Pulmonary artery endothelial cell (primary cell): ENCODE results near the gene MECR. TPM values are rescaled to one million over a fixed set of nuclear protein-coding genes. Genes with fewer than 3 reads are reported as not detected.
"Not testable (repeated sequence)": the region's sequence is repeated elsewhere in the genome, so short reads cannot be mapped to it uniquely, and the experiment has no call there.

Source experiments
- DNase-seq: peaks from one replicate; pipeline ENCODE4 v3.0.0-alpha.2; 2011; ENCODE audit warnings: low read depth, low spot score
- total RNA-seq: library from RNA; depleted of rRNA; stranded (reverse); fragments of >200 nt; gene quantifications from 2 replicates; pipeline ENCODE4 v1.2.3, GENCODE V29; 2014

Gene MECR
- total RNA-seq, 1 donor from 2014 or later: 28.1 TPM

DNA sequence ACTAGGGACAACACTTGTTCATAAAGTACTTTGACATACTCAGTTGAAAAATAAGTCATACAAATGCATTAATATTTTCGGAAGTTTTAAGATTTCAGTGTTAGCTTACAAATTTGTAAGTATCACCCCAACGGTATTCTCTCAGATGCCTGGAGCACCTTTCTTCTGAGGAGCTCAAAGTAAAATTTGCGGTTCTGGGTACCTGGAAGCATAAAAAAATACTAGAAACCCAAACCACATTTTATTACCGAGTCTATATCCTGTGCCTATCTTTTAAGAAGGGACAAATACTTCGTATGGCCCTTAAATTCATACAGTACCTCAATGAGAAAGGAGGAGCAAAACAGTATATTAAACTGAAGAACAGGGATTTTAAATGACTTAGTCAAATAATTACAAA is 59.2 kb downstream of the MECR start:
- no peak for DNase-seq

DNA sequence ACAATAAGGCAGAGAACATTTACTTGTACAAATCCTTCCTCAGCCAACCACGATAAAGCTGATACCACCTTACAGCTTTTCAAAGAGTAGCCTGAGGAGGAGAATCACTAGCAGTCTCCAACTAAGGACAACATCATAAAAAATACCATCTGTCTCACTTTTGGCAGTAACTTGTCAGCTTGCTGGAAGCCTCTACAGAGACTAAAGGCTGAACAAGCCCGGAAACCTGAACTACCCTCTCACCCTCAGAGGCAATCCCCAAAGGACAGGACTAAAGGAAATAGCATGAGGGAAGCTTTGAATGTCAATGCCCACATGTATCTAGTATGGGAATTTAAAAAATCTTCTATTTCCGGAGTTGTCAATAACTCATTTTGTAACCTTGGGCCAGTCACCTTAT is 59.6 kb downstream of the MECR start:
- DNase-seq: no peak

DNA sequence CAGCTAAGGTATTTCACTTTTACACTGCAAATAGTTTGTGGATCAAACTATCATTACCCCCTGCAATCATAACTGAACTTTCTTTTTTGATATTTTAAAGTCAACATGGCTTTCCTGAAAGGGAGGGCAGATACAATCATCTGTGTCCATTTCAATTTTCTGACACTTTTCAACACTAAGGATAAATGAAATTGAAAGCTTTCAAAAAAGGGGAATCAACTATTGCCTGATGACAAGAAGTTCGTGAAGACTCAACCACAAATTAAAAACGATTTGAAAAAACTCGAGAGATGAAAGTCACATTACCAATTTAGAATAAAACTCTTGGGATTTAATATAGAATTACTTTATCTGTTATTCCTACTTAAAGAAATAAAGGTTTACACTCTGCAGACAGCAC is 60.8 kb downstream of the MECR start:
- DNase-seq: no peak

DNA sequence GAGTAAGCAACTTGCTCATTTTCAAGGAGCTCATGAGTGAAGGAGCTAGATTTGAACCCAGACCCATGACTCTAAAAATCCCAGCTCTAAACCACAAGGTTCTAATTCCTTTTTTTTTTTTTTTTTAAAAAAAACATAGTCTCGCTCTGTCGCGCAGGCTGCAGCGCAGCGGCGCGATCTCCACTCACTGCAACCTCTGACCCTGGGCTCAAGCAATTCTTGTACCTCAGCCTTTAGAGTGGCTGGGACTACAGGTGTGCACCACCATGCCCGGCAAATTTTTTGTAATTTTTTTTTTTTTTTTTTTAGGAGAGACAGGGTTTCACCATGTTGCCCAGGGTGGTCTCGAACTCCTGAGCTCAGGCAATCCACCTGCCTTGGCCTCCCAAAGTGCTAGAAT is 62.8 kb downstream of the MECR start:
- no peak for DNase-seq

DNA sequence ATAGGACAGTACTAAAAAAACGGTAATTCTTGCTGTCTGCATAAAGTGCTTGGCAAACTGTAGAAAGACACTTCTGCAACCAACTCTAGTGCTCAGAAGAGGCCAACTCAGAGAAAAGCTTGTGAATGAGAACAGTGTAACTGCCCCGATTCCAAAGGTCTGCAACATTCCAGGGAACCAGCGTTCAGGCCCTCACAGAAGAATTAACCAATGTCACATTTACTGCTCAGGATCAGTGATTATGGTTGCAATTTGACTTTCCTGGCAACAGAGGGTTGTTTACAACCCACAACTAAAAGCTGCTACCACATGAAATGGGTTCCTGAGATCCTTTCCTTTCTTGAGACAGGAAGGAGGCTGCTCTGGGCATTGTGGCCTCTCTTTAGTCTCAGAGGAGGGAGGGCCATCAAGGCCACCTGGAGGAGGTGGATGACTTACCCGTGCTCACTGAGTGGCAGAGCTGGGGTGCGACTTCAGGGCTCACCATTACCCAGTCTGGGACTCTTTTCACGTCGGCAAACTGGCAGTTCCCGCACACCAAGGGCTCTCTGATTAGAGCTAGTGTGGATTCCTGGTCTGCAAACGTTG is 64.3 kb downstream of the MECR start:
- no peak for DNase-seq

DNA sequence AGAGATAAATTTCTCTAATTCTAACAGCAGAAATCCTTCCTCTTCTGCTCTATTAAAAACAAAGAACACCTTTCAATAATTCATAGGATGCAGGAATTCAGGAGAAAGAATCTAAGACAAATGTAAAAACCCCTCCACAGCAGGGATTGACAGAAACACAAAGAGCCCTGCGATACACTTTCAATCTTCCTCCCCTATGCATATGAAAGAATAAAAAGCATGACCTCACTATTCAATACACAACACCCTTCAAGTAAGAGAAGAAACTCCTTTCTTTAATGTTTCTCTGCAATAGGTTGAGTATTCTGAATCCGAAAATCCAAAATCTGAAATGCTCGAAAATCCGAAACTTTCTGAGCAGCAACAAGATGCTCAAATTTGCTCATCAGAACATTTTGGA is 66.1 kb downstream of the MECR start:
- no peak for DNase-seq

DNA sequence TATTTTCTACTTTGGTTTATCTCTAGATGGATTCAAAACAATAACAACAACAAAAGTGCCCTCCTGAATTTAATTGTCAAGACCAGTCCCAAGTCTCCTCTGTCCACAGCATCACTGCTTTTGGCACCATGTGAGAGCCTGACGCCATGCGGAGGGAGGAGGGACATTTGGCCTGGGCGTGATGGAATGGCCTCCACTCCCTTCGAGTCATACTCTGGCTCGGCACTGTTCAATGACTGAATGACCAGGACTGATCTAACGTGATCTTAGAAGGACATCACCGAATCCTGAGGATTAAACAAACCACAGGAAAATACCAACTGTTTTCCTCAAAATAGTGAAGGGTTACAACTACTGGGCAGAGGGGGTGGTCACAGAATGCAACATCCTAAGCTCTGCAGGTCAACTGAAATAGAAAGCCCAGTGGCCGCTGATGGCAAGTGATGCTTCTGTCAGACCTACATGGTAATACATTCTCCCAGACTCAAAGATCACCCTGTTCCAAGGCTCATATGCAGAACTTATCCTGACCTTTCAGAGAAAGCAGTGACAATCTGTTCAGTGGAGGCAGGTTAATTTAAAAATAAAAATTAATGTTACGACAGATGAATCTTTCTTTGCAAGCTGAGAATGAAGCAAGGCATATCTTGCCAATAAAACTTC is 68.1 kb downstream of the MECR start:
- no peak for DNase-seq

DNA sequence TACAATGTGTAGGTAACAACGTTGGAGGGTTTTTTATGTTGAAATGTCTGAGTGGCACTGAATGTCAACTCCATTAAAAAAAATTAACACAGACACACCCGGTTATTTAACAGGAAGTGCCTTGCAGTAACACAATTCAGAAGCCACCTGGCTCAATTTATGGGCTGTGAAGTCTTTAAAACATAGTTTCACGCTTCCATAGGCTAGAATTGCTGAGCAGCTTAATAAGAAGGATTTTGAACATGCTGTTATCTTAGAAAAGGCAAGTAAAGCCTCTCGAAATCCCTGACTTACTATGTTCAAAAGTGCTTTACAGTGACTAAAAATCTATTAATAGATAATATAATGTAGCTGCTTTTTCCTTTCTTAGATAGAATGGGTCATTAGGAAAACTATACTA is 68.7 kb downstream of the MECR start:
- no peak for DNase-seq

DNA sequence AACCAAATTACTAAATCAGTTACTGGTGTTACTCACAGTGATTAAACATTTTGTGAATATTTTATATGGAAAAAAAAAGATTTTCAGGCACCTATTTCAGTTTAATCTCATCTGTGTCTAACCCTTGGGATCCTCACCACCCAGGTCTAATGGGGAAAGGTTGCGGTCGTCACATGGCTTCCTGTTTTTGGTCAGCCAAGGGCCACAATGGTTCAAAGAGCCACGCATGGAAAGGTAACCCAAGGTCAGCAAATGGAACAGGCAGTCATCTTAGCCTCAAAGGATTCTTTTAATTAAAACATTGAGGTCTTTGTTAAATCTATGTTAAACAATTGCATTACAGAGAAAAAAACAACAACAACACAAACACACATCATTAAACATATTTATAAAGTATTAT is 71.0 kb downstream of the MECR start:
- no peak for DNase-seq

DNA sequence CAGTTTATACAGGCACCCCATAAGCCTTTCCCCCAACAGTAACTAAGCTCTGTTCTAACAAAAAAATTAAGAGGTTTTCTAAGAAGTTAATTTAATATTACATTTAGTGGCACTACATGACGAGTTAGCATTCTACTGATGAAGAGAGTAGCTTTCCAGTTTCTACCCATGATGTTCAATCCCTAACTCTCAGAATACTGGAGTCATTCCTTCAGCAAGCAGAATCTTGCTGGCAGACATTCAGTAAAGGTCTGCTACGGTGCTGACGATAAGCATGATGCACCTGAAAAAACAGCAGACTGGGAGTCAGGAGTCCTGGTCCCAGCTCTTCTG is 73.5 kb downstream of the MECR start:
- DNase-seq: no peak

DNA sequence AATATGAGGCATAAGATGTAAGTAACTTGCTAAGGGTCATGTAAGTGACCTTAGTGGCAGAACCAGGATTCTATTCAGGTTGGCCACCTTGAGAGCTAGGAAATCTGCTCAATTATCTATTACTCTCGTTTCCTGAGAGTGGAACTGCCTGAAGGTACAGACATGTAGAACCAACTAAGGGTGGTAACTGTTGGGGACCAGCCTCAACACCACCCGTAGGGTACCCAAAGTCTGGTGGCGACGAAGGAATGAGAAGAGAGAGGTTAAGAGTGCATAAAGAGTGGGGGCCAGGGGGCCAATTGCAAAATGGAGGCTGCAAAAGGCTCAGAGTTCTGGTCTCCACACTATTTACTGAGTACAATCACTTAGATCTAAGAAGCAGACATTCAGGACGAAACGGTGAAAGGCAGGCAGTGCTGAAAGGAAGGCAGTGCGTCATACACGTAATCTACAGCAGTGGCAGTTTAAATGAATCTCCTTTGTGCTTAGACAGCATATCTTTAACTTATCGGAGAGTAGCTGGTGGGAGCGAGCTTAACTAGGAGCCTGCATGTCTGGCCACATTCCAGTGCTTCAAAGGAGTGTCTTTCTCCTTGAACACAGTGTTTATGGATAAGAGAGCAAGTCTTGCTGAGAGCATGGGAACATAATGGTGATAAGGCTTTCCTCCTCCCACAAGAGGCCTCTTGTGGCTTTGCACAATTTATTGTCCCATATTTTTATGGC is 74.0 kb downstream of the MECR start:
- no peak for DNase-seq

DNA sequence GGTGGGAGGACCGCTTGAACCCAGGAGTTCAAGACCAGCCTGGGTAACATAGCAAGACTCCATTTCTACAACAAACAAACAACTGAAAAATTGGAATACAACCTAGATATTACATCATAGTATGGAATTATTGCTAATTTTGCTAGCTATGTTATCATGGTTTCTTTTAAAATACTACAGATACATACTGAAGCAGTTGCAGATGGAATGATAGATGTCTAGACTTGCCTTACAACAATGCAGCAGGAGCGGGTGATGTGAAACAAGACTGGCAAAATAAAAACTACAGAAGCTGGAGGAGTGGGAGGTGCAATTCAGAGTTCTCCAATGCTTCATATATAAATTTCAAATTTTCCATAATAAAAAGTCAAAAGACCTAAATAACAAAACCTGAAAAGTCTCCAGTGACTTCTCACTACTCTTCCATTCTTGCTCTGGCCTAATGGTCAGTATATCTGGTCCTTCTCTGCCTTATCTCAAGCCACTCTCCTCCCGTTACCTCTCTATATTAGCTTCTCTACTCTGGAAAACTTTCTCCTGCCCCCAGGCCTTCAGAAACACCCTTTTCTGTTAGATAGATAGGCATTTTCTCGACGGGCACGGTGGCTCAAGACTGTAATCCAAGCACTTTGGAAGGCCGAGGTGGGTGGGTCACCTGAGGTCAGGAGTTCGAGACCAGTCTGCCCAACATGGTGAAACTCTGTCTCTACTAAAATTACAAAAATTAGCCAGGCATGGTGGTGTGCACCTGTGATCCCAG is 78.5 kb downstream of the MECR start:
- DNase-seq: no peak

DNA sequence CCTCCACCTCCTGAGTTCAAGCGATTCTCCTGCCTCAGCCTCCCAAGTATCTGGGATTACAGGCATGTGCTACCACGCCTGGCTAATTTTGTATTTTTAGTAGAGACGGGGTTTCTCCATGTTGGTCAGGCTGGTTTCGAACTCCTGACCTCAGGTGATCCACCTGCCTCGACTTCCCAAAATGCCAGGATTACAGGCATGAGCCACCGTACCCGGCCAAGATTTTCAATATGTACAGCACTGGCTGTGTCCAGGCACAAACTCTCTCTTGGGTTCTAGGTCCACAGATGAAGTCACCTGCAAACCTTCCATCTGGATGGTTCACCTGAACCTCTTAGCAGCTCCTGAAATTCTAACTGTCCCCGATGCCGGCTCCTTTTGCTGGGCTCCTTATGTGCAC is 80.4 kb downstream of the MECR start:
- not testable (repeated sequence) for DNase-seq

DNA sequence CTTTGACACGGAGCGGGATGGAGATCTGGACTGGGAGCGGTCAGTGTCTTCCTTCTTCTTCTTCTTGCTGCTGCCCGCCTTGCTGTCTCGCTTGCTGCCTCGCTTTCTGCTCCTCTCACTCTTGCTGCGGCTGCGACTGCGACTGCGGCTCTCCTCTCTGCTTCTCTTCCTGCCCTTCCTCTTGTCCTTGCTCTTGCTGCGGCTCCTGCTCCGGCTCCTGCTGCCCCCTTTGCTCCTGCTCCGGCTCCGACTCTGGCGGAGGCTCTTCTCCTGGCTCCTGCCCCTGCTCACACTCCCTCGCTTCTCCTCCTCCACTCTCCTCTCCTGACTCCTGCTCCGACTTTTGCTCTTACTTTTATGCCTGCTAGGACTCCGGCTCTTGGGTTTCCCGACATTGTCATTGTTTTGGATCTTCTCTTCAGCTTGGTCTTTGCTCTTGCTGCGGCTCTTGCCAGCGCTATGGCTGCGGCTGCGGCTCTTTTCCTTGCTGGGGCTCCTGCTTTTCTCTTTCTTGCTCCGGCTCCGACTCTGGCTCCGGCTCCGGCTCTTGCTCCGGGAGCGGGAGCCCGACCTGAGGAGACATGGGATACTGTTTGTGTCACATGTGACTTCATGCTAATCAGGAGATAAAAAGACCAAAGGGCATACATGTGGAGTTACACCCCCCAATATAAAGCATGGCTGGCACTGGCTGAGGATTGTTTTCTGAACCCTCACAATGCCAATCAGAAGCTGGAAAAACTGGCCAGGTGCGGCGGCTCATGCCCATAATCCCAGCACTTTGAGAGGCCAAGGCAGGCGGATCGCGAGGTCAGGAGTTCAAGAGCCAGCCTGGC is 81.9 kb downstream of the MECR start:
- no peak for DNase-seq

DNA sequence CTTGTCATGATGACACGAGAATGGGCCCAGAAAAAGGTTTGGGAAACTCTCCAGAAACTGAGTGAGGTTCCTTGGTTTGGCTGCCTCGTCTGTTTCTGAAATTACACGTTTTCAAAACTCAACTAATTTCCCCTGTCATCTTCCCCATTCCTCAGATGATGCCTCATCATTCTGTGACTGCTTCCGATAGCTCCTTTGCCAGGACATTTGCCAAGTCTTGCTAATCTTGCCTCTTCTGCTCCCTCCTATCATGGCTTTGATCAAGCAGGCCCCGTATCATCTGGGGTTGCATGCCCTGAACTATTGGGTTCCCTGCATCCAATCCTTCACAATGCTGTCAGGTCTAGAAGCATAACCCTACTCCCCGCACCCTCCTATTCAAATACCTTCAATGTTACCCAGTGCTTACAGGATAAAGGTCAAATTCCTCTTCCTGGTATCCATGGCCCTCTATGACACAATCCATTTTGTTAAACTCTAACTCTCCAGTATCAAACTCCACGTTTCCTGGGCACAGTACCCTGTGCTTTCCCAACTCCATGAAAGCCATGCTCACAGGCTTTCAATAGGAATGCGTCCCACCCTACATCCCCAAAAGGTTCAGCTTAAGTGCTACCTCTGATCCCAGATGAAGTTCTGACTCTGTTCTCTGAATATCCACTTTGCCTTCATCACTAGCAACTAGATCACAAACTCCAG is 84.8 kb downstream of the MECR start:
- no peak for DNase-seq

DNA sequence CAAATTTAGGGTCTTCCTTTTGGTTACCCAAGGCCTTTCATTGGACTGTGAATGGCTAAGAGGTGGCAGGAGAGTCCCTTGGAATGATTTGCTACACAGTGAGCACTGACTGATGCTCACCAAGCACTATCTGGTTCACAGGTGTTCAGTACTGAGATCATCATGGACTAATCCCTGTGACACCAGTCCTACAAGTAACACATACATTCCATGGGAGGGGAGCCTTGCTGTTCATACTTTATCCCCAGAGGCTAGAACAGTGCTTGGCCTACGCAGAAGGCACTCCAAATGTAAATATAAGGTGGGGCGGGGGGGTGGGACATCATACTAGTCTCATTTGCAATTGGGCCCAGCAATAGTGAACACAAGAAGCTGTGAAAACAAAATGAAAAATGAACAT is 86.6 kb downstream of the MECR start:
- no peak for DNase-seq

DNA sequence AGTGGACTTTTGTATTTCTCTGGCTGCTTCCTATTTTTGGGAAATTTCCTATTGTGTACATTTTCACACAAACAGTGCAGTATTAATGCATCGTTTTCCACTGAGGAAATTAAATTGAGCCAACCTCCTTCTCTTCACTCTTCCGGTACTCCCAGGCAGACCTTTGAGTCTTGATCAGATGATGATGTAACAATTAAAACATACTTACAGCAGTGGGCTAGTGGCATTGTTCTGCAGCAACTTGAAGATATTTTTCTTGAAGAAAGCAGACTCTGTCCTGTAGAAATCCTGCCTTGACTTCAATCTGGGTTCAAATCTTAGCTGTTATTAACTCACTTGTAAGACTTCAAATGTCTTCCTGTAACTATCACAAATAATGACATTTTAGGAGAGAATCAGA is 88.0 kb downstream of the MECR start:
- no peak for DNase-seq
